Tibial nerve (tissue), 4 donors: ENCODE results near the gene NCOR1. TPM values are rescaled to one million over a fixed set of nuclear protein-coding genes. Genes with fewer than 3 reads are reported as not detected.

Experiments used
- DNase-seq, 2 donors: peaks; one replicate each; pipeline ENCODE4 v3.0.0-alpha.2; 2019; ENCODE audit warnings: low spot score in 2 of 2
- H3K27ac ChIP-seq, 4 donors: fragments of 200-600 bp; sonication (generic) in 3 of 4; one replicate each; pipeline ENCODE4 v1.5.1; 2017 to 2019; ENCODE audit warnings: mild to moderate bottlenecking in 1 of 4
- H3K27me3 ChIP-seq, 2 donors: fragments of 200-600 bp; sonication (generic) in 1 of 2; one replicate each; pipeline versions ENCODE4 v1.5.1 to v1.6.0; 2017 to 2019
- H3K36me3 ChIP-seq, 3 donors: fragments of 200-600 bp; sonication (generic); one replicate each; pipeline ENCODE4 v1.5.1; 2018 to 2019
- H3K4me1 ChIP-seq, 4 donors: fragments of 200-600 bp; sonication (generic) in 3 of 4; one replicate each; pipeline ENCODE4 v1.5.1; 2017 to 2019
- H3K4me3 ChIP-seq, 4 donors: fragments of 200-600 bp; sonication (generic) in 3 of 4; one replicate each; pipeline ENCODE4 v1.5.1; 2017 to 2019; ENCODE audit warnings: mild to moderate bottlenecking in 1 of 4, moderate library complexity in 1 of 4
- H3K9me3 ChIP-seq, 4 donors: fragments of 200-600 bp; sonication (generic) in 3 of 4; one replicate each; pipeline ENCODE4 v1.5.1; 2017 to 2019
- EP300 ChIP-seq, 2 donors: sonication (generic); formaldehyde crosslinking; IDR thresholded peaks; one replicate each; pipeline ENCODE4 v1.6.1; 2017; ENCODE audit warnings: antibody characterized with exemption in 2 of 2, mild to moderate bottlenecking in 1 of 2
- POLR2A ChIP-seq, 2 donors: fragments of 450-650 bp; IDR thresholded peaks; one replicate each; pipeline ENCODE4 v1.6.1; 2017; ENCODE audit warnings: antibody characterized with exemption in 2 of 2, mild to moderate bottlenecking in 2 of 2, moderate library complexity in 2 of 2
- WGBS, 2 donors: methylation state at CpG; one replicate each; pipeline ENCODE4 v1.1.5; 2018; 5-methylcytosine and 5-hydroxymethylcytosine counted together
- total RNA-seq, 4 donors: library from RNA; depleted of rRNA; stranded (reverse); fragments of >200 nt; gene quantifications; one replicate each; pipeline ENCODE4 v1.1.0, GENCODE V29; 2016
- TF ChIP-seq, protein P1 (sequence below), 5 experiments: fragments of 200-600 bp in 3 of 5; fragments of 450-650 bp in 2 of 5; sonication (generic) in 3 of 5; IDR thresholded peaks; one replicate each; pipeline ENCODE4 v1.5.1; 2016 to 2019; ENCODE audit warnings: antibody characterized with exemption in 5 of 5, mild to moderate bottlenecking in 3 of 5, moderate library complexity in 2 of 5

The NCOR1 gene
- total RNA-seq, result 100 to 1,000 TPM; 115 to 248 (median 169) TPM

DNA sequence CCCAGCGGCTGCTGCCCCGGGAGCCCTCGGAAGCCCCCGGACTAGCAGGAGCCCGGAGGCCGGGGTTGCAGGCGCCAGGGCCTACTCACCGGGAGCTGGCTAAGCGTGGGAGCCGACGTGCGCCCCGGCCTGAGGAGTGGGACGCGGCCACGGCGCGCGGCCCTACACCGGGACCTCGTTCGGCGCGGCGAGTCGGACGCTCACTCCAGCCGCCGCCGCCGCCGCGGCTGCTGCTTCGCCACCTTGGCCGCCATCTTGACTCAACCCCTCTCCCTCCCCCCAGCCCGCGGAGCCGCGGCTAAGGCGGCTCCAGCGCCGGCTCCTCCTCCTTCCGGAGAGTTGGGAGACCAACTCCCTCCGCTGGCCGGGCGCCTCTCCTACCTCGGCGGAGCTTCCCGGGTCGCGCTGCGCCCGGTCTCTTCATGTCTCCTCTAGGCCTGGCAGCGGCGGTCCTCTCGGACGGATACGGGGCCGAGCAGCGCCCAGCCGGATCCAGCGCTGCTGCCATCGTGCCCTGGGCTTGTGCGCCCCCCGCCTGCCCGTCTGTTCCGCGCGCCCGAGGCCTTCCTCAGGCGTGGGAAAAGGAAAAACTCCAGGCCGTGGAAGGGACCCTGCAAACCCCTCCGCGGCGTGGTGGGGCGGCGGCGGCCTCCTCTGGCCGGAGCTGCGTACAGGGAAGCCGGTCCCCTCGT is at the start of gene NCOR1:
Gene NCOR1 (minus strand): TSS at position 262 of the 692 bp plus-strand sequence. CDS start 20,965 bp downstream, outside the sequence.
- WGBS, 2 donors, result 0% methylated on average over 43 to 50 of the region's 82 CpGs
- peak; percentile 80 to 82 for DNase-seq
- Histone ChIP-seq H3K9me3 (no peaks in the 10 kb centered on the region), H3K4me1 (peaks cover 0 to 52% (median 24%) of the 10 kb centered on the region in 4 donors), H3K27ac (peak within 1 kb of the TSS; percentile 93 to 95 (median 94)), H3K4me3 (peak within 1 kb of the TSS; percentile 69 to 92 (median 84)), H3K27me3 (no peaks in the 10 kb centered on the region), H3K36me3 (no peaks in the 10 kb centered on the region)
- peak; percentile 42 to 80 for TF ChIP-seq POLR2A (IDR thresholded peaks at IDR 0.05)
- TF ChIP-seq EP300 (IDR thresholded peaks at IDR 0.05), result peak in 1 of 2 donors; percentile 88
- TF ChIP-seq, protein P1, sequence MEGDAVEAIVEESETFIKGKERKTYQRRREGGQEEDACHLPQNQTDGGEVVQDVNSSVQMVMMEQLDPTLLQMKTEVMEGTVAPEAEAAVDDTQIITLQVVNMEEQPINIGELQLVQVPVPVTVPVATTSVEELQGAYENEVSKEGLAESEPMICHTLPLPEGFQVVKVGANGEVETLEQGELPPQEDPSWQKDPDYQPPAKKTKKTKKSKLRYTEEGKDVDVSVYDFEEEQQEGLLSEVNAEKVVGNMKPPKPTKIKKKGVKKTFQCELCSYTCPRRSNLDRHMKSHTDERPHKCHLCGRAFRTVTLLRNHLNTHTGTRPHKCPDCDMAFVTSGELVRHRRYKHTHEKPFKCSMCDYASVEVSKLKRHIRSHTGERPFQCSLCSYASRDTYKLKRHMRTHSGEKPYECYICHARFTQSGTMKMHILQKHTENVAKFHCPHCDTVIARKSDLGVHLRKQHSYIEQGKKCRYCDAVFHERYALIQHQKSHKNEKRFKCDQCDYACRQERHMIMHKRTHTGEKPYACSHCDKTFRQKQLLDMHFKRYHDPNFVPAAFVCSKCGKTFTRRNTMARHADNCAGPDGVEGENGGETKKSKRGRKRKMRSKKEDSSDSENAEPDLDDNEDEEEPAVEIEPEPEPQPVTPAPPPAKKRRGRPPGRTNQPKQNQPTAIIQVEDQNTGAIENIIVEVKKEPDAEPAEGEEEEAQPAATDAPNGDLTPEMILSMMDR (IDR thresholded peaks at IDR 0.05), result peak in 4 of 5 experiments; percentile 5 to 62 (median 42)

- no peaks in the 10 kb centered on the region for H3K4me1 ChIP-seq
- TF ChIP-seq, protein P1 (IDR thresholded peaks at IDR 0.05), result no peak
- TF ChIP-seq POLR2A (IDR thresholded peaks at IDR 0.05), result no peak
- no peak for TF ChIP-seq EP300 (IDR thresholded peaks at IDR 0.05)
- peaks cover 0 to 12% (median 0%) of the 10 kb centered on the region in 3 donors for H3K36me3 ChIP-seq
- H3K4me3 ChIP-seq, result no peak overlapping the region
- DNase-seq, result no peak
- no peaks in the 10 kb centered on the region for H3K27me3 ChIP-seq
- H3K27ac ChIP-seq, result no peak overlapping the region
- WGBS, 2 donors, result 92 to 94% methylated on average over 4 of the region's 4 CpGs
- H3K9me3 ChIP-seq, result no peaks in the 10 kb centered on the region
Observed at GRCh38 chr17:16262201-16262600, 46.9 kb upstream of the NCOR1 start.

GRCh38 chr17:16261049-16261448 is 45.7 kb upstream of the NCOR1 start:
- 51 to 87% methylated on average over 3 of the region's 3 CpGs for WGBS, 2 donors
- no peaks in the 10 kb centered on the region for H3K9me3 ChIP-seq
- no peak overlapping the region for H3K4me3 ChIP-seq
- H3K27ac ChIP-seq, result no peak overlapping the region
- H3K36me3 ChIP-seq, result peaks cover 0 to 12% (median 0%) of the 10 kb centered on the region in 3 donors
- no peaks in the 10 kb centered on the region for H3K27me3 ChIP-seq
- H3K4me1 ChIP-seq, result peaks cover 0 to 9% (median under 1%) of the 10 kb centered on the region in 4 donors
- no peak for DNase-seq
- TF ChIP-seq EP300 (IDR thresholded peaks at IDR 0.05), result no peak

DNA sequence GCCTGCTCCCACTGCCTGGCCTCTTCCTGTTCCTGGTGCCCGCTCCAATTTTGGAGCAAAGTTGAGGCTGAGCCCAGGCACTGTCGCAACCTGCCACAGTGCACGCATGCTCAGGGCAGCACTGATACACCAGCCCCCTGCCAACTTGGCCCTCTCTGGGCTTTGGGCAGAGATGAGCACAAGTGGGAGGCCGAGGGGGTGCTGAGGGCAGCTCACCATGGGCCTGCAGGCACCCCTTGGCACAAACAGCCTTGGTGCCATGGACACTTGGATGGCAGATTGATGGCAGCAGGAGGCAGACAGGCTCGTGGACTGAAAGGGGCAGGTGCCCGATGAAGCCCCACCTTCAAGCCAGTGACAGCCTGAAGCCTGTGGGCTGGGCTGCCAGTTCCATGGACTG is 44.6 kb upstream of the NCOR1 start:
- peaks cover 0 to 20% (median 9%) of the 10 kb centered on the region in 4 donors for H3K4me1 ChIP-seq
- DNase-seq, result no peak
- no peak for TF ChIP-seq EP300 (IDR thresholded peaks at IDR 0.05)
- TF ChIP-seq, protein P1 (IDR thresholded peaks at IDR 0.05), result no peak
- no peak for TF ChIP-seq POLR2A (IDR thresholded peaks at IDR 0.05)
- no peaks in the 10 kb centered on the region for H3K9me3 ChIP-seq
- 96 to 97% methylated on average over 5 to 6 of the region's 6 CpGs for WGBS, 2 donors
- H3K27me3 ChIP-seq, result no peaks in the 10 kb centered on the region
- H3K27ac ChIP-seq, result no peak overlapping the region
- H3K4me3 ChIP-seq, result no peak overlapping the region
- peaks cover 0 to 12% (median 0%) of the 10 kb centered on the region in 3 donors for H3K36me3 ChIP-seq

GRCh38 chr17:16258901-16259300 is 43.6 kb upstream of the NCOR1 start:
- 59 to 75% methylated on average over 1 of the region's 1 CpG for WGBS, 2 donors
- no peak overlapping the region for H3K27ac ChIP-seq
- peak in 1 of 2 donors; percentile 74 for TF ChIP-seq EP300 (IDR thresholded peaks at IDR 0.05)
- TF ChIP-seq POLR2A (IDR thresholded peaks at IDR 0.05), result no peak
- no peak overlapping the region for H3K4me3 ChIP-seq
- peaks cover 0 to 22% (median 10%) of the 10 kb centered on the region in 4 donors for H3K4me1 ChIP-seq
- H3K27me3 ChIP-seq, result no peaks in the 10 kb centered on the region
- H3K36me3 ChIP-seq, result peaks cover 0 to 12% (median 0%) of the 10 kb centered on the region in 3 donors
- H3K9me3 ChIP-seq, result no peaks in the 10 kb centered on the region
- DNase-seq, result peak in 1 of 2 donors; percentile 12

DNA sequence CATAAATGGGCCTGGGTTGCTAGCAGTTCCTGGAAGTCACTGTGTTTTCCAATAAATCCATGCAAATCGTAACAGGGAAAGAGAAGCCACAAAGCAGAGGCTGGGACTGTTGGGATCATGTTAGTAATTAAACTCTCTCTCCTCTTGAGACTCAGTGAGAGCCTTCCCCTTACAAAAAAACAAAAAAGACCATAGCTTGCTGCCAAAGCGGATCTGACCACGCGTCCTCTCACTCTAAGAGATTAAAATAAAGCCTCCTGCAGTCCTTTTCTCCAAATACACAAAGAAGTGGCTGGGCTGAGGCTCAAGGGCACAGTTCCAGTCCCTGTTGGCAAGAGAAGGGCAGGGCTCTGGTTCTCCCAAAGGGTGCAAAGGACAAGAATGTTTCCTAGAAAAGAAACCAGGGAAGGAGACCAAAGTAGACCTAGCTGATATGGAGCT is 40.2 kb upstream of the NCOR1 start:
- peak overlapping the region in 1 of 4 donors; percentile 14 for H3K4me3 ChIP-seq
- no peak for TF ChIP-seq POLR2A (IDR thresholded peaks at IDR 0.05)
- TF ChIP-seq EP300 (IDR thresholded peaks at IDR 0.05), result peak in 1 of 2 donors; percentile 11
- WGBS, 2 donors, result 14 to 20% methylated on average over 4 of the region's 4 CpGs
- H3K36me3 ChIP-seq, result peaks cover 0 to 9% (median 0%) of the 10 kb centered on the region in 3 donors
- no peaks in the 10 kb centered on the region for H3K9me3 ChIP-seq
- H3K27ac ChIP-seq, result peak overlapping the region in 3 of 4 donors; percentile 34 to 63 (median 41)
- H3K27me3 ChIP-seq, result no peaks in the 10 kb centered on the region
- peaks cover 0 to 22% (median 10%) of the 10 kb centered on the region in 4 donors for H3K4me1 ChIP-seq
- DNase-seq, result peak in 1 of 2 donors; percentile 18
